OCI-M2 (cell line): ENCODE data around the gene NXPH3.
"Not testable (repeated sequence)": the region's sequence is repeated elsewhere in the genome, so short reads cannot be mapped to it uniquely, and the experiment has no call there.

Experiments used
- DNase-seq: peaks from one replicate; lab custom pipeline; 2025; ENCODE audit not compliant: unreplicated experiment; lab: John Stamatoyannopoulos, UW

NXPH3 gene

DNA sequence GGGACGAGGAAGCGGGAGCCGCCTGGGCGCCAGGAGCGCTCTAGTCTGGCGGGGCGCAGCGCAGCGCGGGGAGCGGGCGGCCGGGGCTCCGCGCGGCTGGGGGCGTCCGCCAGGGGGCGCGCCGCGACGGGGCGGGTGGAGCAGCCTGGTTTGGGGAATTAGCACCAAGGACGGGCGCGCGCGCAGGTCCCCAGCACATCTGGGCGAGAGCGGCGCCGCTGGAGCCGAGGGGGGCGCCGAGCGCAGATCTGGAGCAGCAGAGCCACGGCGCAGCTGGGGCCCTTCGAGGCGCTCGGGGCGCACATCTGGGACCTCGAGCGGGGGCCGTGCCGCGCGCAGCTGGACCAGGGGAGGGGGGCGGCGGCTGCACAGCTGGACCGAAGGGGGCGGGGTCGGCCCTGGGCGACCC, at the start of gene NXPH3:
Gene NXPH3, plus strand, starts transcription at position 193 of the 409 bp plus-strand sequence. CDS start 349 bp downstream, outside the sequence.
- DNase-seq: no peak

GRCh38 chr17:49527927-49528651, 47.6 kb upstream of the NXPH3 start:
- no peak for DNase-seq

- no peak for DNase-seq
These were observed 46.7 kb upstream of the NXPH3 start for GRCh38 chr17:49528966-49529365.

GRCh38 chr17:49530118-49530517, 45.6 kb upstream of the NXPH3 start:
- DNase-seq: no peak

DNA sequence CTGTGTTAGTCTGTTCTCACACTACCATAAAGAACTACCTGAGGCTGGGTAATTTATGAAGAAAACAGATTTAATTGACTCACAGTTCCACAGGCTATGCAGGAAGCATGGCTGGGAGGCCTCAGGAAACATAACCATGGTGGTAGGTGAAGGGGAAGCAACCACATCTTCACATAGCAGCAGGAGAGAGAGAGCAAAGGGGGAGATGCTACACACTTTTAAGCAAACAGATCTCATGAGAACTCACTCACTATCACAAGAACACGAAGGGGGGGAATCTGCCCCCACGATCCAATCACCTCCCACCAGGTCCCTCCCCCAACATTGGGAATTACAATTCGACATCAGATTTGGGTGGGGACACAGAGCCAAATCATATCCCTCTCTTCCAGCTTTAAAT, 31.8 kb upstream of the NXPH3 start:
- DNase-seq: no peak

DNA sequence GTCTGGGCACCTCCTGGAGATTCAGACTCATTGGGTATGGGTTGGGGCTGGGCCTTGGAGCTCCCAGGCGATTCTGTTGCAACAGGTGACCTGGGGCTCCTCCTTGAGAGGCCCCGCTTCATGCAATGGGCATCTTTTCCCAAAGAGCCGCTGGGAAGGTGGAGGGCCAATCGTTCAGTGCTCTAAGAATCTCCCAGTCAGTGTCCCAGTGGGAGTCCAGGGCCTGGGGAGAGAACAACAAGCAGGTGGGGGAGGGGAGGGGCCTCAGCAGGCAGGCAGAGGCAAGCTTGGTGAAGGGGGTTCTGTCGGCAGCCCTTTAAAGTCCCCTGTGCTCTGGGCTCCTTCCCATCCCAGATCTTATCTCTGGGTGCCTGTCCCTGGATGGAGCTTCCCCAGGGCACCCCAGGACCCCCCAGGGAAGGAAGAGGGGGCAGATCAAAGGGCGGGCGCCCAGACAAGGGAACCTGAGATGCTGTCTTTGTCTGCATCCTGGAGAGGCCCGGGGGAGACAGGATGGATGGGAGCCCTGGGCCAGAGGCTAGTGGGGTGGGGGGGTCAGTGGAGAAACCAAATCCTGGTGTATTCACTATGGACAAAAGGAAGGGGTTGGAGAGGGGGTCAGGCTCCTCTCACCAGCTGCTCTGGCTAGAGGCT, 30.5 kb upstream of the NXPH3 start:
- no peak for DNase-seq

GRCh38 chr17:49545806-49546545, 29.7 kb upstream of the NXPH3 start:
- no peak for DNase-seq

- DNase-seq: no peak
These were observed 28.8 kb upstream of the NXPH3 start for GRCh38 chr17:49546546-49547535.

GRCh38 chr17:49547566-49547965, 28.1 kb upstream of the NXPH3 start:
- DNase-seq: no peak

- no peak for DNase-seq
These were observed 27.6 kb upstream of the NXPH3 start for GRCh38 chr17:49548051-49548505.

DNA sequence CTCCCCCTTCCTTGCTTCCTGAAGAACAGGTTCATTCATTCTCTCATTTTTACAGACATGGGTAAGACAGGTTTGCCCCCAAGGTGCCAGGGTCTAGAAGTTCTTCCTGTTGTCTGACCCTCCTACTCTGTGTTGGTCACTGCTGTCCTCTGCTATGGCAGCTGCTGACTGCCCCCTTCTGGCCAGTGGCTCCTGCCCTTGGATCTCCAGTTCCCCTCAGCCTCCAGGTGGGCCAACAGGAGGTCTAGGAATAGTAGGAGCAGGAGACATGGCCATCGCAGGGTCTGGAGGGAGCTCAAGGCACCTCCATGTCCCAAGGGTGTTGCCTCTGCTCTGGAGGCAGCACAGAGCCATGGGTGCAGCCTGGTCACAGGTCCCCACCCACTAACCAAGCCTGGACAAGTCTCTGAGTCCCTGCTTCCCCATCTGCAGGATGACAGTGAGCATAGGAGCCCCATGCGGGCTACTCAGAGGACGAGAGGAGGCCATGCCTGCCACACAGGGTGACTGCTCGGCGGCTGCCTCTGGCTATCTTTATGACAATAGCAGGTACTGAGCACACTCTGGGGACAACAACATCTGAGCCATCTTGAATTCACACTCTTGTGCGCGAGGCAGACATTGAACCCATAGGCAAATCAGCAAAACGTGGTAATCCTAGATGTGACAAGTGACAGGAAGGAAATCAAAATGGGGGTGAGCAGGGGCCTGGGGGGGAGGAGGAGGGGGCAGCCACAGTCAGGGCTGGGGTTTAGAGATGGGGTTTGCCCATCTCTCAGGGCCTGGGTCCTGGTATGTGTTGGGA, 27.0 kb upstream of the NXPH3 start:
- DNase-seq: no peak

- DNase-seq: no peak
These were observed 26.4 kb upstream of the NXPH3 start for GRCh38 chr17:49549311-49549605.

- no peak for DNase-seq
These were observed 25.7 kb upstream of the NXPH3 start for GRCh38 chr17:49549691-49550678.

- not testable (repeated sequence) for DNase-seq
These were observed 24.9 kb upstream of the NXPH3 start for GRCh38 chr17:49550764-49551163.

DNA sequence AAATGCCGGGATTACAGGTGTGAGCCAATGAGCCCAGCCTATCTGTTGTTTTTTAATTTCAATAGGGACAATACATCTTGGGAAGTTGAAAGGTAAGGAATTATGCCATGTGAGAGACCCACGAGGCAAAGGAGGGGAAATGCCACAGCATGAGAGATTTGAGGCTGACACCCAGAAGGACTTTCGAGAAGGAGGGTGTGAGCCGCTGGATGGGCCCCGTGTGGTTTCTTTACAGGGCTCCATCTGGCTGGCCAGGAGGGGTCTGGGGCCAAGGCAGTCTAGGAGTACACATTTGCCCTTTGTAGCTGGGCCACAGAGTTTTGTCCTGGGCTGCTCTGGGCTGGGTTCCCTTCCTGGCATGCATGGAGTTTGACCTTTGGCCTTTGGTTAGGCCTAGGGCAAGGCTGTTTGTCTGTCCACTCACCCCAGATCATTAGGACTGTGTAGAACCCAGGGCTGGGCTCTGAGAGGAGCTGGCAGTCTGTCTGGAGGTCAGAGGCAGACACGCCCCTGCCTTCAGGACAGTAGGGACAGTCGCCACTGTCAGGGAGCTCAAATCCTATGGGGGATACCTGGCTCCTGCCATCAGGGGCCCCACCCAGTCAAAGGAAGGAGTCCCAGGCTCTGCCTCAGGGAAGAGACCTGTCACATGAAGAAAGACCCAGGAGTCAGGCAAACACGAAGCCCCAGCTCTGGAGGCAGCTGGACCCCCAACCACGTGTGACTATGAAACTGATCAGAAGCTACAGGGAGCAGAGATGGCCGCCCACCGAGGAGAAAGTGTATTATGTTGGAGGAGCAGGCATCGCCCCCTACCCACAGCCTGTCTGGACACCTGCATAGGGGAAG, 24.2 kb upstream of the NXPH3 start:
- no peak for DNase-seq

DNA sequence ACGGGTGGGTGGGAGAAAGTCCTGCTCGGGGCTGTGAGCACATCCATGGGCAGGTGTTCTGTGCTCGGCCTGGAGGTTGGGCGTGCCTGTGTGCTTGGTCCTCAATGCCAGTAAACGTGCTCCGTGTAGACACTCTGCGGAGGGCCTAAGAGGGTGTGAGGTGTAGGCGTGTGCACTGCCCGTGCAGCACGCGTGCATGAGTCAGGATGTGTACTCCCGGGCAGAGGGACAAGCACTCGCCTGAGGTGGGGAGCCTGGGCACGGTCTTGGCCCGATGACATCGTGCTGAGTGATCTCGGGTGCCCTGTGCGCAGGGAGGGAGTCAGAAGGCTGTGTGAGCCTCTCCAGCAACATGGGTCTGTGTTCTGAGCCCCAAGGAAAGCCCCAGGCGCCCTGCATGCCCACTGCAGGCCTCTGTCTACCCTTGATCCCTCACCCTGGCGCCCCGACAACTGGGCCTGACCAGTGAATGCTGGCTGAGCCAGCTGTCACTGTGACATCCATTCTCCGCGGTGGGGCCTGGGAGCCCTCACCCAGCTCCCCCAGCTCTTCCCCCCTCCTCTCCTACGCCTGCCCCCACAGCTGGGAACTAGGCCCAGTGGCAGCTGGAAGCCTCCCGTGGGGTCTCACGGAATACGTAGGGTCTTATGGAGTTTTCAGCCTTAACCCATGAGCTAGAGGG, 23.5 kb upstream of the NXPH3 start:
- DNase-seq: no peak

DNA sequence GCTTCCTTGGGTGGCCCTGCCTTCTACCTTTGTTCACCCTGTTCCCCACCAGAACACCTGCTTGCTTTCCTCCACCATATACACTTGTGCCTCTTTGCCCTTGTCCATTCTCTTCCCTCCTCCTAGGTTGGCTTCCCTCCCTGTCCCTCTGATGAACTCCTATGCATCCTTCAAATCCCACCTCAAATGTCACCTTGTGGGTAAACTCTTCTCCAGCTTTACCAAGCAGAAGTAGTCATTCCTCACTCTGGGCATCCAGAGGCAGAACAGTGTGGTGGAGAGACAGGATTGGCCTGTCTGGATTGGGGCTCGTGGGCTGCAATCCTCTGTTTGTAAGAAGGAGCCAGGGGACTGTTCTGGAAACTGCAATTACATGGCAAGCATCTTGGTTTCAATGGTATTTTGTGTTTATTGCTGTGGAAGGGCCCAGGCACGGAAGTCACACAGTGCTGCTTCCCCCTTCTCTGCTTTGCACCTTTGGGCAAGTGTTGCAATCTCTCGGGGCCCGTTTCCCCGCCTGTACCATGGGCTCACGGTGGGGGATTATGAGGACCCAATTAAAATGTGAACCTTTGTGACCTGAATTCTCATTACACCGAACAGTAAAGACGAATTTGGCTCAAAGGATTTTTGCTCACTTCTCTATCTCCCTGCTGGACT, 21.9 kb upstream of the NXPH3 start:
- DNase-seq: no peak
